Gastrocnemius medialis (tissue), 4 donors: Measurements from ENCODE around the gene PIP4K2C.

Experiments
- CTCF ChIP-seq, 5 experiments: fragments of 450-650 bp in 3 of 5; fragments of 200-600 bp in 2 of 5; sonication (generic) in 2 of 5; IDR thresholded peaks in 4 of 5; conservative IDR thresholded peaks in 1 of 5; 1 replicate in 4 of 5; 2 replicates in 1 of 5; pipeline ENCODE4 v1.5.1; 2016 to 2019; ENCODE audit warnings: antibody characterized with exemption in 5 of 5, mild to moderate bottlenecking in 3 of 5, moderate library complexity in 3 of 5
- POLR2A ChIP-seq, 2 donors: fragments of 450-650 bp; IDR thresholded peaks; one replicate each; pipeline ENCODE4 v1.6.1; 2017; ENCODE audit warnings: antibody characterized with exemption in 2 of 2, mild to moderate bottlenecking in 2 of 2, moderate library complexity in 2 of 2

- no peak for TF ChIP-seq POLR2A (IDR thresholded peaks at IDR 0.05)
- no peak for TF ChIP-seq CTCF (IDR thresholded peaks at IDR 0.05 in 4 of 5, conservative IDR thresholded peaks at IDR 0.05 in 1 of 5)
Measured at GRCh38 chr12:57548488-57548887, 42.5 kb upstream of the PIP4K2C start.
